Measurements from ENCODE around the gene GPER1. TPM values are rescaled to one million over a fixed set of nuclear protein-coding genes. Genes with fewer than 3 reads are reported as not detected.

Gene GPER1
- total and polyA plus RNA-seq, 2 donors (not counting 3 experiments of a cell fraction or from before 2014, with no cell fraction given), result 0.77 to 2.3 TPM

GRCh38 chr7:1083729-1084657, 3.9 kb upstream of the GPER1 start:
- Histone ChIP-seq H4K20me1 (replicated peaks; ENCODE audit: control insufficient read depth, extremely low read depth, insufficient read depth, low read length) (no peaks in the 10 kb centered on the region), H3K4me1 (ENCODE audit: control insufficient read depth, extremely low read depth, insufficient read depth, low read length) (peaks cover 21% of the 10 kb centered on the region), H2AFZ (ENCODE audit: low read depth, low read length) (no peak overlapping the region), H3K27ac (ENCODE audit: insufficient read depth, low read depth, low read length) (no peak overlapping the region), H3K36me3 (ENCODE audit: control insufficient read depth in 2 of 2, extremely low read depth in 1 of 2, insufficient read depth in 2 of 2, low read length in 2 of 2) (no peaks in the 10 kb centered on the region), H3K9ac (replicated peaks; ENCODE audit: extremely low read depth, insufficient read depth, low read length) (no peak overlapping the region), H3K4me3 (replicated peaks in 1 of 3; ENCODE audit: insufficient read depth in 1 of 3, low read depth in 1 of 3, low read length in 3 of 3) (no peak overlapping the region), H3K4me2 (ENCODE audit: insufficient read depth, low read length) (no peak overlapping the region), H3K9me3 (replicated peaks; ENCODE audit: control insufficient read depth, insufficient read depth, low read length) (no peaks in the 10 kb centered on the region), H3K79me2 (ENCODE audit: control insufficient read depth, insufficient read depth, low read length) (no peaks in the 10 kb centered on the region), H3K27me3 (ENCODE audit: control insufficient read depth in 2 of 2, insufficient read depth in 2 of 2, low read length in 2 of 2) (no peaks in the 10 kb centered on the region), H3K9me1 (replicated peaks; ENCODE audit: control insufficient read depth, extremely low read depth, insufficient read depth, low read length) (no peaks in the 10 kb centered on the region)
- POLR2A ChIA-PET, result interaction anchor here (0.6 to 0.7 kb wide), 2 partner anchors 55 to 75 kb away, joined by 3 to 4 read pairs; no protein-coding TSS in a partner anchor
- TF ChIP-seq MYC (IDR thresholded peaks at IDR 0.05; ENCODE audit: low read depth, low read length) (no peak), MAX (IDR thresholded peaks at IDR 0.05; ENCODE audit: insufficient read depth, insufficient read length) (no peak), POLR2AphosphoS5 (IDR thresholded peaks at IDR 0.05; ENCODE audit: insufficient read depth, low read depth, low read length) (no peak), POLR2A (IDR thresholded peaks at IDR 0.05; ENCODE audit: low read depth, low read length) (no peak), GATA2 (IDR thresholded peaks at IDR 0.05; ENCODE audit: insufficient read depth, insufficient read length, low read depth, low read length) (no peak), JUN (IDR thresholded peaks at IDR 0.05; ENCODE audit: borderline replicate concordance, insufficient read depth, insufficient read length, low read depth) (no peak)
- dilution Hi-C loops (cut with MboI; ENCODE audit: extremely low pct_ligation_motif_present, low sequenced_read_pairs) (no loop called here), intact Hi-C loops (cut with micrococcal nuclease) (no loop called here)
- CTCF ChIA-PET, result interaction anchor here (1.0 to 3.7 kb wide), 5 partner anchors 10 to 92 kb away, joined by 3 to 65 read pairs (median 10); no protein-coding TSS in a partner anchor
- DNase-seq (ENCODE audit: low read depth, low spot score), result peak; percentile 22
- BruUV-seq (replicated peaks), result no TSS peak
- FAIRE-seq, result peak; percentile 42
